Neural progenitor cell (in vitro differentiated cells): ENCODE measurements around the gene SMYD3. TPM values are rescaled to one million over a fixed set of nuclear protein-coding genes. Genes with fewer than 3 reads are reported as not detected.

Experiments used
- DNase-seq: peaks from one replicate; pipeline ENCODE4 v3.0.0-alpha.2; 2016; ENCODE audit warnings: low spot score
- H2AFZ ChIP-seq: fragments of 200-600 bp; sonication (generic); replicated peaks from 2 replicates; pipeline ENCODE4 v1.6.1; 2016; ENCODE audit warnings: antibody characterized with exemption
- H3F3A ChIP-seq: fragments of 200-600 bp; sonication (generic); 2 replicates; pipeline ENCODE4 v1.6.1; 2016; ENCODE audit warnings: antibody characterized with exemption, low read depth
- H3K27ac ChIP-seq: fragments of 200-600 bp; sonication (generic); 2 replicates; pipeline ENCODE4 v1.5.1; 2016; ENCODE audit warnings: mild to moderate bottlenecking
- H3K27me3 ChIP-seq: fragments of 200-600 bp; sonication (generic); 2 replicates; pipeline ENCODE4 v1.6.1; 2016; ENCODE audit warnings: mild to moderate bottlenecking, moderate library complexity
- H3K36me3 ChIP-seq: fragments of 200-600 bp; sonication (generic); 2 replicates; pipeline ENCODE4 v1.5.1; 2016
- H3K4me1 ChIP-seq: fragments of 200-600 bp; sonication (generic); 2 replicates; pipeline ENCODE4 v1.6.1; 2016; ENCODE audit warnings: mixed run types
- H3K4me2 ChIP-seq: fragments of 200-600 bp; sonication (generic); 2 replicates; pipeline ENCODE4 v1.6.1; 2016
- H3K4me3 ChIP-seq: fragments of 200-600 bp; sonication (generic); 2 replicates; pipeline ENCODE4 v1.5.1; 2016
- H3K79me2 ChIP-seq: fragments of 200-600 bp; sonication (generic); 2 replicates; pipeline ENCODE4 v1.6.1; 2016; ENCODE audit warnings: low read depth
- H3K9ac ChIP-seq: fragments of 200-600 bp; sonication (generic); 2 replicates; pipeline ENCODE4 v1.6.1; 2016
- H3K9me3 ChIP-seq: fragments of 200-600 bp; sonication (generic); 2 replicates; pipeline ENCODE4 v1.5.1; 2016; ENCODE audit warnings: low read depth
- H4K20me1 ChIP-seq: fragments of 200-600 bp; sonication (generic); 2 replicates; pipeline ENCODE4 v1.6.1; 2016; ENCODE audit warnings: low read depth
- H3K27ac Mint-ChIP-seq: 3 replicates; pipeline ENCODE4 v1.8.0; 2021; ENCODE audit warnings: mixed read lengths
- H3K27me3 Mint-ChIP-seq: 2 replicates; pipeline ENCODE4 v1.8.0; 2022; ENCODE audit warnings: low read depth, mild to moderate bottlenecking, inconsistent platforms, moderate library complexity, mixed read lengths; ENCODE audit not compliant: insufficient read depth
- H3K36me3 Mint-ChIP-seq: 3 replicates; pipeline ENCODE4 v1.8.0; 2021; ENCODE audit warnings: mixed read lengths
- H3K4me1 Mint-ChIP-seq: 3 replicates; pipeline ENCODE4 v1.8.0; 2021; ENCODE audit warnings: mixed read lengths
- H3K4me3 Mint-ChIP-seq: 3 replicates; pipeline ENCODE4 v1.8.0; 2021; ENCODE audit warnings: mild to moderate bottlenecking, moderate library complexity, mixed read lengths
- H3K9me3 Mint-ChIP-seq: 3 replicates; pipeline ENCODE4 v1.8.0; 2020; ENCODE audit warnings: mixed read lengths
- EZH2 ChIP-seq: fragments of 200-600 bp; sonication (generic); IDR thresholded peaks from 2 replicates; pipeline ENCODE4 v1.6.1; 2017; ENCODE audit warnings: antibody characterized with exemption, mild to moderate bottlenecking, moderate library complexity
- EZH2phosphoT487 ChIP-seq: fragments of 200-600 bp; sonication (generic); IDR thresholded peaks from 2 replicates; pipeline ENCODE4 v1.6.1; 2017; ENCODE audit warnings: antibody characterized with exemption
- total RNA-seq: library from RNA; depleted of rRNA; stranded (reverse); fragments of >200 nt; gene quantifications from 2 replicates; pipeline ENCODE4 v1.2.3, GENCODE V29; 2015; ENCODE audit warnings: low replicate concordance
- TF ChIP-seq, protein P1 (sequence below): fragments of 200-600 bp; sonication (generic); IDR thresholded peaks from 2 replicates; pipeline ENCODE4 v1.5.1; 2017; ENCODE audit warnings: antibody characterized with exemption, mild to moderate bottlenecking

Gene SMYD3
- total RNA-seq, 1 donor from 2014 or later: 43.2 TPM

GRCh38 chr1:246091477-246091876 lies 415.6 kb downstream of the SMYD3 start:
- Mint-ChIP-seq H3K4me1 (peaks cover 12% of the 10 kb centered on the region), H3K36me3 (no peaks in the 10 kb centered on the region), H3K27ac (no peak overlapping the region), H3K9me3 (no peaks in the 10 kb centered on the region), H3K27me3 (no peaks in the 10 kb centered on the region), H3K4me3 (no peak overlapping the region)
- H3K4me1 ChIP-seq: no peaks in the 10 kb centered on the region
- H3K27ac ChIP-seq: no peak overlapping the region
- DNase-seq: no peak
- no peak overlapping the region for H3K9ac ChIP-seq
- no peaks in the 10 kb centered on the region for H4K20me1 ChIP-seq
- TF ChIP-seq, protein P1, sequence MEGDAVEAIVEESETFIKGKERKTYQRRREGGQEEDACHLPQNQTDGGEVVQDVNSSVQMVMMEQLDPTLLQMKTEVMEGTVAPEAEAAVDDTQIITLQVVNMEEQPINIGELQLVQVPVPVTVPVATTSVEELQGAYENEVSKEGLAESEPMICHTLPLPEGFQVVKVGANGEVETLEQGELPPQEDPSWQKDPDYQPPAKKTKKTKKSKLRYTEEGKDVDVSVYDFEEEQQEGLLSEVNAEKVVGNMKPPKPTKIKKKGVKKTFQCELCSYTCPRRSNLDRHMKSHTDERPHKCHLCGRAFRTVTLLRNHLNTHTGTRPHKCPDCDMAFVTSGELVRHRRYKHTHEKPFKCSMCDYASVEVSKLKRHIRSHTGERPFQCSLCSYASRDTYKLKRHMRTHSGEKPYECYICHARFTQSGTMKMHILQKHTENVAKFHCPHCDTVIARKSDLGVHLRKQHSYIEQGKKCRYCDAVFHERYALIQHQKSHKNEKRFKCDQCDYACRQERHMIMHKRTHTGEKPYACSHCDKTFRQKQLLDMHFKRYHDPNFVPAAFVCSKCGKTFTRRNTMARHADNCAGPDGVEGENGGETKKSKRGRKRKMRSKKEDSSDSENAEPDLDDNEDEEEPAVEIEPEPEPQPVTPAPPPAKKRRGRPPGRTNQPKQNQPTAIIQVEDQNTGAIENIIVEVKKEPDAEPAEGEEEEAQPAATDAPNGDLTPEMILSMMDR: no peak
- no peak for TF ChIP-seq EZH2phosphoT487
- no peak for TF ChIP-seq EZH2
- no peaks in the 10 kb centered on the region for H3F3A ChIP-seq
- no peak overlapping the region for H3K4me3 ChIP-seq
- no peaks in the 10 kb centered on the region for H3K9me3 ChIP-seq
- no peak overlapping the region for H3K4me2 ChIP-seq
- H3K36me3 ChIP-seq: no peaks in the 10 kb centered on the region
- H2AFZ ChIP-seq: no peak overlapping the region
- no peaks in the 10 kb centered on the region for H3K79me2 ChIP-seq
- no peaks in the 10 kb centered on the region for H3K27me3 ChIP-seq

DNA sequence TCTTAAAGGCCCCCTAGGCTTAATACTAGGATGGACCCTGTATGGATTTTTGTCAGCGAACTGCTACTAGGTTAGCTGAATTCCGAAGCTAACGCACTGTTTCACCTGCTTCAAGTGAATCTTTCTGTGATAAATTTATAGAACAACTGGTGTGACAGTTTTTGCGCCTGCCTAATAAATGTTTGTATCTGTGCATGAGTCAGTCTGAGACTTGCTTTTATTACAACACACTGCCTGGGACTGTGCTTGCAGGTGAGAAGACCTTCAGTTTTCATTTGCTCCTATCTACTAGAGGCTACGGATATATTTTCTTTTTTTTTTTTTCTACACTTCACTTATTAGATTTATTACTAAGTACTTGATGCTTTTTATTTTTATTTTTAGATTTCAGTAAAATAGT lies 420.9 kb downstream of the SMYD3 start:
- Mint-ChIP-seq H3K27ac (no peak overlapping the region), H3K9me3 (peaks cover 14% of the 10 kb centered on the region), H3K4me1 (no peaks in the 10 kb centered on the region), H3K4me3 (no peak overlapping the region), H3K27me3 (peaks cover 2% of the 10 kb centered on the region), H3K36me3 (peaks cover 4% of the 10 kb centered on the region)
- Histone ChIP-seq H3K9ac (no peak overlapping the region), H3K4me2 (no peak overlapping the region), H2AFZ (no peak overlapping the region), H3K4me1 (no peaks in the 10 kb centered on the region), H3K9me3 (no peaks in the 10 kb centered on the region), H3K36me3 (no peaks in the 10 kb centered on the region), H3K27ac (no peak overlapping the region), H3K27me3 (no peaks in the 10 kb centered on the region), H3F3A (no peaks in the 10 kb centered on the region), H3K79me2 (no peaks in the 10 kb centered on the region), H3K4me3 (no peak overlapping the region), H4K20me1 (no peaks in the 10 kb centered on the region)
- DNase-seq: no peak
- TF ChIP-seq EZH2phosphoT487: no peak

DNA sequence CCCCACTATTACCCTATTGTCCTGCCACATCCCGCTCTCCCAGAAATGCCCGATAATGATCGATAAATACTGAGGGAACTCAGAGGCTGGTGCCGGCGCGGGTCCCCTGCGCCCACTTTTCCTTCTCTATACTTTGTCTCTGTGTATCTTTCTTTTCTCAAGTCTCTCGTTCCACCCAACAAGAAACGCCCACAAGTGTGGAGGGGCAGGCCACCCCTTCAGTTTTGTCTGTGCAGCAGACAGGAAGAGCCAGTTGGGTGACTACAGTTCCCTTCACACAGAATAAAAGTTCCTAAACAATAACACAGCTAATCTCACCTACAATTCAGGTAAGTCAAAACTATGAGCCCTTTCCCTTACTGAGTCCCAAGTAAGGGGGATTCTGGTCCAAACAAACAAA lies 423.7 kb downstream of the SMYD3 start:
- no peak for DNase-seq
- Mint-ChIP-seq H3K4me3 (no peak overlapping the region), H3K4me1 (no peaks in the 10 kb centered on the region), H3K27me3 (peaks cover 2% of the 10 kb centered on the region), H3K9me3 (peaks cover 17% of the 10 kb centered on the region), H3K36me3 (peaks cover 4% of the 10 kb centered on the region), H3K27ac (no peak overlapping the region)
- Histone ChIP-seq H3K4me3 (no peak overlapping the region), H3K79me2 (no peaks in the 10 kb centered on the region), H3K27ac (no peak overlapping the region), H3K9ac (no peak overlapping the region), H3K9me3 (no peaks in the 10 kb centered on the region), H3K27me3 (no peaks in the 10 kb centered on the region), H3K4me1 (no peaks in the 10 kb centered on the region), H4K20me1 (no peaks in the 10 kb centered on the region), H3K4me2 (no peak overlapping the region), H2AFZ (no peak overlapping the region), H3F3A (no peaks in the 10 kb centered on the region), H3K36me3 (no peaks in the 10 kb centered on the region)
- no peak for TF ChIP-seq EZH2phosphoT487
- TF ChIP-seq EZH2: no peak
- TF ChIP-seq, protein P1: no peak

GRCh38 chr1:246081856-246082668 lies 425.0 kb downstream of the SMYD3 start:
- H2AFZ ChIP-seq: no peak overlapping the region

More at GRCh38 chr1:246081856-246082668, 425.0 kb downstream of the SMYD3 start:
- Histone ChIP-seq H3K4me2 (no peak overlapping the region), H3K27me3 (no peaks in the 10 kb centered on the region), H4K20me1 (no peaks in the 10 kb centered on the region), H3K36me3 (no peaks in the 10 kb centered on the region), H3F3A (no peaks in the 10 kb centered on the region), H3K9me3 (no peaks in the 10 kb centered on the region), H3K27ac (no peak overlapping the region), H3K79me2 (no peaks in the 10 kb centered on the region), H3K4me3 (no peak overlapping the region), H3K4me1 (no peaks in the 10 kb centered on the region), H3K9ac (no peak overlapping the region)
- no peak for DNase-seq
- H3K9me3 Mint-ChIP-seq: peaks cover 17% of the 10 kb centered on the region
- H3K4me3 Mint-ChIP-seq: no peak overlapping the region
- peaks cover 4% of the 10 kb centered on the region for H3K36me3 Mint-ChIP-seq
- TF ChIP-seq EZH2phosphoT487 (no peak), EZH2 (no peak)
- TF ChIP-seq, protein P1: no peak
- H3K27me3 Mint-ChIP-seq: peaks cover 2% of the 10 kb centered on the region
- no peaks in the 10 kb centered on the region for H3K4me1 Mint-ChIP-seq
- H3K27ac Mint-ChIP-seq: no peak overlapping the region
